MM.1S (cell line): Measurements from ENCODE around the gene PRR14.

Experiments used
- EZH2 ChIP-seq: fragments of 300-600 bp; sonication (generic); optimal IDR thresholded peaks from 2 replicates; pipeline ENCODE3; 2017; ENCODE audit warnings: low read depth, mild to moderate bottlenecking, antibody characterized with exemption, low read length, mixed read lengths
- TF ChIP-seq, protein P1 (sequence below): fragments of 300-600 bp; sonication (generic); IDR thresholded peaks from 2 replicates; pipeline ENCODE4 v1.5.1; 2016; ENCODE audit warnings: antibody characterized with exemption, low read length, mixed read lengths

DNA sequence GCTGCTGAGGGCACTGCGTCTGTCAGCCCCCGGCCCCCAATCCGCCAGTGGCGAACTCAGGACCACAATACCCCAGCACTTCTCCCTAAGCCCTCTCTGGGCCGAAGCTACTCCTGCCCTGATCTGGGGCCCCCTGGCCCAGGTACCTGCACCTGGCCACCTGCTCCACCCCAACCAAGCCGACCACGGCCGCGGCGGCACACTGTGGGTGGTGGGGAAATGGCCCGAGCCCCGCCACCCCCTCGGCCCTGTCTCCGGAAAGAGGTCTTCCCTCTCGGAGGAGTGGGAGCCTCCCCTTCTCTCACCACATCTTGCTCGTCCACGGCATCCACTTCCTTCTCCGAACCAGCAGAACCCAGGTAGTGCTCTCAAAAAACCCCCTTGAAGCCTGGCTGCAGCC is 4.1 kb downstream of the PRR14 start:
- TF ChIP-seq, protein P1, sequence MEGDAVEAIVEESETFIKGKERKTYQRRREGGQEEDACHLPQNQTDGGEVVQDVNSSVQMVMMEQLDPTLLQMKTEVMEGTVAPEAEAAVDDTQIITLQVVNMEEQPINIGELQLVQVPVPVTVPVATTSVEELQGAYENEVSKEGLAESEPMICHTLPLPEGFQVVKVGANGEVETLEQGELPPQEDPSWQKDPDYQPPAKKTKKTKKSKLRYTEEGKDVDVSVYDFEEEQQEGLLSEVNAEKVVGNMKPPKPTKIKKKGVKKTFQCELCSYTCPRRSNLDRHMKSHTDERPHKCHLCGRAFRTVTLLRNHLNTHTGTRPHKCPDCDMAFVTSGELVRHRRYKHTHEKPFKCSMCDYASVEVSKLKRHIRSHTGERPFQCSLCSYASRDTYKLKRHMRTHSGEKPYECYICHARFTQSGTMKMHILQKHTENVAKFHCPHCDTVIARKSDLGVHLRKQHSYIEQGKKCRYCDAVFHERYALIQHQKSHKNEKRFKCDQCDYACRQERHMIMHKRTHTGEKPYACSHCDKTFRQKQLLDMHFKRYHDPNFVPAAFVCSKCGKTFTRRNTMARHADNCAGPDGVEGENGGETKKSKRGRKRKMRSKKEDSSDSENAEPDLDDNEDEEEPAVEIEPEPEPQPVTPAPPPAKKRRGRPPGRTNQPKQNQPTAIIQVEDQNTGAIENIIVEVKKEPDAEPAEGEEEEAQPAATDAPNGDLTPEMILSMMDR: no peak
- TF ChIP-seq EZH2: no peak
